Endothelial cell of umbilical vein (primary cell): ENCODE data around the gene SRRM2. TPM values are rescaled to one million over a fixed set of nuclear protein-coding genes. Genes with fewer than 3 reads are reported as not detected.

Source experiments
- BruUV-seq: library from RNA; stranded (reverse); fragments of 400-500 nt; replicated peaks from 2 replicates; lab custom pipeline; 2021; lab: Mats Ljungman, UMichigan
- CTCF ChIA-PET: fragments of 300-600, 350-600 bp; sonication (Branson Sonifier 250); formaldehyde crosslinking; loops from one replicate; lab custom pipeline; 2021; ENCODE audit warnings: antibody characterized with exemption, inconsistent platforms; lab: Charles Lee
- POLR2A ChIA-PET: fragments of 300-600, 350-600 bp; sonication (Branson Sonifier 250); formaldehyde crosslinking; loops from one replicate; lab custom pipeline; 2021; ENCODE audit warnings: antibody characterized with exemption, inconsistent platforms; lab: Charles Lee
- DNase-seq: peaks from one replicate; pipeline ENCODE4 v3.0.0-alpha.2; 2011; ENCODE audit warnings: low read depth, low spot score
- FAIRE-seq: peaks from 2 replicates; lab custom pipeline; 2011; peaks lifted over from hg19 to GRCh38; lab: Jason Lieb, UNC
- H2AFZ ChIP-seq: 2 replicates; pipeline ENCODE4 v1.6.0; 2012; ENCODE audit warnings: low read depth, low read length, control low read depth, inconsistent platforms
- H3K27ac ChIP-seq: 2 replicates; pipeline ENCODE4 v1.5.1; 2011; ENCODE audit warnings: low read depth, mild to moderate bottlenecking, control low read depth, low read length, moderate library complexity; ENCODE audit not compliant: insufficient read depth
- H3K27me3 ChIP-seq, 2 experiments: 2 replicates each; pipeline versions ENCODE4 v1.6.0 to v1.6.1; 2011; ENCODE audit warnings: low read length in 2 of 2, mixed read lengths in 1 of 2; ENCODE audit not compliant: control insufficient read depth in 2 of 2, insufficient read depth in 2 of 2
- H3K36me3 ChIP-seq, 2 experiments: 2 replicates in 1 of 2; 3 replicates in 1 of 2; pipeline ENCODE4 v1.5.1; 2011; ENCODE audit warnings: low read length in 2 of 2, mild to moderate bottlenecking in 1 of 2, moderate library complexity in 1 of 2; ENCODE audit not compliant: control insufficient read depth in 2 of 2, insufficient read depth in 2 of 2; ENCODE audit errors: extremely low read depth in 1 of 2
- H3K4me1 ChIP-seq: 3 replicates; pipeline ENCODE4 v1.5.1; 2011; ENCODE audit warnings: mild to moderate bottlenecking, low read length; ENCODE audit not compliant: control insufficient read depth, insufficient read depth; ENCODE audit errors: extremely low read depth
- H3K4me2 ChIP-seq: 2 replicates; pipeline ENCODE4 v1.6.1; 2011; ENCODE audit warnings: low read length, control low read depth, mixed read lengths; ENCODE audit not compliant: insufficient read depth
- H3K4me3 ChIP-seq, 3 experiments: fragments of 200-600 bp in 1 of 3; sonication (generic), shearing (Covaris generic) in 1 of 3; replicated peaks in 1 of 3; 2 replicates each; pipeline ENCODE4 v1.5.1; 2011 to 2016; ENCODE audit warnings: control low read depth in 3 of 3, low read length in 3 of 3, mild to moderate bottlenecking in 2 of 3, inconsistent platforms in 1 of 3, low read depth in 1 of 3, moderate library complexity in 1 of 3; ENCODE audit not compliant: insufficient read depth in 1 of 3
- H3K79me2 ChIP-seq: 2 replicates; pipeline ENCODE4 v1.6.0; 2012; ENCODE audit warnings: low read length, inconsistent platforms; ENCODE audit not compliant: control insufficient read depth, insufficient read depth
- H3K9ac ChIP-seq: replicated peaks from 2 replicates; pipeline ENCODE3; 2011; ENCODE audit warnings: low read length, control low read depth; ENCODE audit not compliant: insufficient read depth; ENCODE audit errors: extremely low read depth
- H3K9me1 ChIP-seq: replicated peaks from 3 replicates; pipeline ENCODE4 v1.6.0; 2011; ENCODE audit warnings: mild to moderate bottlenecking, low read length; ENCODE audit not compliant: control insufficient read depth, insufficient read depth; ENCODE audit errors: extremely low read depth
- H3K9me3 ChIP-seq: replicated peaks from 2 replicates; pipeline ENCODE4 v1.5.1; 2012; ENCODE audit warnings: low read length, inconsistent platforms; ENCODE audit not compliant: control insufficient read depth, insufficient read depth
- H4K20me1 ChIP-seq: replicated peaks from 2 replicates; pipeline ENCODE3; 2011; ENCODE audit warnings: mild to moderate bottlenecking, low read length; ENCODE audit not compliant: control insufficient read depth, insufficient read depth; ENCODE audit errors: extremely low read depth
- EZH2 ChIP-seq: IDR thresholded peaks from 2 replicates; pipeline ENCODE4 v1.6.1; 2012; ENCODE audit warnings: borderline replicate concordance, low read depth, mild to moderate bottlenecking, moderate library complexity, low read length, inconsistent platforms; ENCODE audit not compliant: severe bottlenecking
- FOS ChIP-seq: IDR thresholded peaks from 2 replicates; pipeline ENCODE4 v1.6.1; 2011; ENCODE audit warnings: mild to moderate bottlenecking, low read length, moderate library complexity, borderline replicate concordance; ENCODE audit not compliant: insufficient read depth
- GATA2 ChIP-seq: IDR thresholded peaks from 2 replicates; pipeline ENCODE4 v1.7.0; 2011; ENCODE audit warnings: low read depth, mild to moderate bottlenecking, moderate library complexity, mixed read lengths, low read length; ENCODE audit not compliant: insufficient read length, insufficient read depth
- JUN ChIP-seq: IDR thresholded peaks from 2 replicates; pipeline ENCODE4 v1.6.1; 2011; ENCODE audit warnings: borderline replicate concordance, low read depth; ENCODE audit not compliant: insufficient read length, insufficient read depth
- MYC ChIP-seq: IDR thresholded peaks from one replicate; pipeline ENCODE4 v1.6.1; 2011; ENCODE audit warnings: mild to moderate bottlenecking, low read depth, low read length
- POLR2A ChIP-seq: IDR thresholded peaks from 2 replicates; pipeline ENCODE4 v1.6.1; 2012; ENCODE audit warnings: low read depth, mild to moderate bottlenecking, control low read depth, low read length
- POLR2AphosphoS5 ChIP-seq: IDR thresholded peaks from 2 replicates; pipeline ENCODE4 v1.6.1; 2012; ENCODE audit warnings: low read depth, mild to moderate bottlenecking, control low read depth, low read length, moderate library complexity; ENCODE audit not compliant: insufficient read depth
- dilution Hi-C: fragments of 300-500 bp; cut with MboI; formaldehyde crosslinking; loops from one replicate; pipeline ENCODE4 v1.15.0; 2019; ENCODE audit warnings: low sequenced_read_pairs; ENCODE audit not compliant: extremely low pct_ligation_motif_present
- intact Hi-C: fragments of 100-400 bp; cut with micrococcal nuclease; formaldehyde crosslinking; loops from one replicate; pipeline ENCODE4 v1.10.0; 2022
- polyA plus RNA-seq, 4 experiments: library from polyadenylated mRNA; depleted of rRNA in 3 of 4; stranded (reverse) in 3 of 4; unstranded in 1 of 4; fragments of >200 nt; gene quantifications; 2 replicates each; pipeline versions ENCODE4 v1.2.1 to v1.2.3, GENCODE V29; 2011 to 2012; ENCODE audit warnings: missing spikeins in 1 of 4
- total RNA-seq: library from RNA; stranded (reverse); gene quantifications from 2 replicates; pipeline ENCODE4 v1.2.3, GENCODE V29; 2021
- TF ChIP-seq, protein P1 (sequence below), 2 donors: IDR thresholded peaks; 1 replicate in 1 of 2; 2 replicates in 1 of 2; pipeline ENCODE4 v1.5.1; 2011; ENCODE audit warnings: low read length in 2 of 2, mild to moderate bottlenecking in 2 of 2, moderate library complexity in 2 of 2, control low read depth in 1 of 2, inconsistent platforms in 1 of 2, low read depth in 1 of 2; ENCODE audit not compliant: insufficient read depth in 1 of 2; ENCODE audit errors: extremely low read depth in 1 of 2
- TF ChIP-seq, protein P2 (sequence below): IDR thresholded peaks from 2 replicates; pipeline ENCODE4 v1.6.1; 2011; ENCODE audit not compliant: insufficient read depth, insufficient read length

The SRRM2 gene
- total and polyA plus RNA-seq, 2 donors (not counting 3 experiments of a cell fraction or from before 2014, with no cell fraction given): 270 to 483 TPM

DNA sequence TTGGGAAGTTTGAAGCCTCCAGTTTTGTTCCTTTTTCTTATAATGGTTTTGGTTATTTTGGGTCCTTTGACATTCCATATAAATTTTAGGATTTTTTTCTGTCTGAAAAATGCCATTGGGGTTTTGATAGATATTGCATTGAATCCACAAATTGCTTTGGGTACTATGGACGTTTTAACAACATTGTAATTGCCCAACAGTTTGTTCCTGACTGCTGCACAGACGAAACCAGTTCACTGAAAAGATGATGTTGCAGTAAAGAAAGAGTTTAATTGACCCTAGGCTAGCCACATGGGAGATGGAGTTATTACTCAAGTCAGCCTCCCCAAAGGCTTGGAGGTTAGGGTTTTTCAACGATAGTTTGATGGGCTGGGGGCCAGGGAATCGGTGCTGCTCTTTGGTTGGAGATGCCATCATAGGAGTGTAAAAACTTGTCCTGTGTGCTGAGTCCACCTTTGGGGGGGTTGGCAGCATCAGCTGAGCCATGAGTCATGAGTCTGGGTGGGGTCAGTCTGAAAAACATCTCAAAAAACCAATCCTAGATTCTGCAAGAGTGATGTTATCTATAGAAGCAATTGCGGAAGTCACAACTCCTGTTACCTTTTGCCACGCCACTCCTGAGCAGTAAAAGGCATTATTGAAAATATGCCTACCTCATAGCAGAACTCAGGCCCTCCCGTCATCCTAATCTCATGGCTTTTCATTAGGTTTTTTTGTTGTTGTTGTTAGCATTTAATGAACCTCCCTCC, 43.1 kb downstream of the SRRM2 start:
- Histone ChIP-seq H3K4me2 (no peak overlapping the region), H4K20me1 (no peaks in the 10 kb centered on the region), H3K4me3 (no peak overlapping the region), H3K27me3 (peaks cover 4 to 7% of the 10 kb centered on the region in 2 experiments), H2AFZ (no peak overlapping the region), H3K79me2 (no peaks in the 10 kb centered on the region), H3K9me3 (no peaks in the 10 kb centered on the region), H3K27ac (no peak overlapping the region), H3K9ac (no peak overlapping the region), H3K4me1 (no peaks in the 10 kb centered on the region), H3K9me1 (no peaks in the 10 kb centered on the region), H3K36me3 (no peaks in the 10 kb centered on the region)
- ChIA-PET CTCF (no interaction called here), POLR2A (no interaction called here)
- dilution Hi-C loops (no loop called here), intact Hi-C loops (no loop called here)
- TF ChIP-seq, protein P1, sequence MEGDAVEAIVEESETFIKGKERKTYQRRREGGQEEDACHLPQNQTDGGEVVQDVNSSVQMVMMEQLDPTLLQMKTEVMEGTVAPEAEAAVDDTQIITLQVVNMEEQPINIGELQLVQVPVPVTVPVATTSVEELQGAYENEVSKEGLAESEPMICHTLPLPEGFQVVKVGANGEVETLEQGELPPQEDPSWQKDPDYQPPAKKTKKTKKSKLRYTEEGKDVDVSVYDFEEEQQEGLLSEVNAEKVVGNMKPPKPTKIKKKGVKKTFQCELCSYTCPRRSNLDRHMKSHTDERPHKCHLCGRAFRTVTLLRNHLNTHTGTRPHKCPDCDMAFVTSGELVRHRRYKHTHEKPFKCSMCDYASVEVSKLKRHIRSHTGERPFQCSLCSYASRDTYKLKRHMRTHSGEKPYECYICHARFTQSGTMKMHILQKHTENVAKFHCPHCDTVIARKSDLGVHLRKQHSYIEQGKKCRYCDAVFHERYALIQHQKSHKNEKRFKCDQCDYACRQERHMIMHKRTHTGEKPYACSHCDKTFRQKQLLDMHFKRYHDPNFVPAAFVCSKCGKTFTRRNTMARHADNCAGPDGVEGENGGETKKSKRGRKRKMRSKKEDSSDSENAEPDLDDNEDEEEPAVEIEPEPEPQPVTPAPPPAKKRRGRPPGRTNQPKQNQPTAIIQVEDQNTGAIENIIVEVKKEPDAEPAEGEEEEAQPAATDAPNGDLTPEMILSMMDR (IDR thresholded peaks at IDR 0.05; ENCODE audit: extremely low read depth in 1 of 2, insufficient read depth in 1 of 2, low read depth in 1 of 2, low read length in 2 of 2): no peak
- TF ChIP-seq POLR2A (no peak), GATA2 (no peak), POLR2AphosphoS5 (no peak), FOS (no peak), EZH2 (no peak), MYC (no peak), JUN (no peak)
- TF ChIP-seq, protein P2, sequence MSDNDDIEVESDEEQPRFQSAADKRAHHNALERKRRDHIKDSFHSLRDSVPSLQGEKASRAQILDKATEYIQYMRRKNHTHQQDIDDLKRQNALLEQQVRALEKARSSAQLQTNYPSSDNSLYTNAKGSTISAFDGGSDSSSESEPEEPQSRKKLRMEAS: no peak
- no TSS peak for BruUV-seq
- no peak for FAIRE-seq
- DNase-seq: no peak
